IPS-11a (cell line): ENCODE measurements around the gene ARHGAP20.

Source experiments
- H3K4me3 ChIP-seq: one replicate; pipeline ENCODE4 v1.5.1; 2013; ENCODE audit warnings: low read depth, low read length, control low read depth

ARHGAP20 gene

DNA sequence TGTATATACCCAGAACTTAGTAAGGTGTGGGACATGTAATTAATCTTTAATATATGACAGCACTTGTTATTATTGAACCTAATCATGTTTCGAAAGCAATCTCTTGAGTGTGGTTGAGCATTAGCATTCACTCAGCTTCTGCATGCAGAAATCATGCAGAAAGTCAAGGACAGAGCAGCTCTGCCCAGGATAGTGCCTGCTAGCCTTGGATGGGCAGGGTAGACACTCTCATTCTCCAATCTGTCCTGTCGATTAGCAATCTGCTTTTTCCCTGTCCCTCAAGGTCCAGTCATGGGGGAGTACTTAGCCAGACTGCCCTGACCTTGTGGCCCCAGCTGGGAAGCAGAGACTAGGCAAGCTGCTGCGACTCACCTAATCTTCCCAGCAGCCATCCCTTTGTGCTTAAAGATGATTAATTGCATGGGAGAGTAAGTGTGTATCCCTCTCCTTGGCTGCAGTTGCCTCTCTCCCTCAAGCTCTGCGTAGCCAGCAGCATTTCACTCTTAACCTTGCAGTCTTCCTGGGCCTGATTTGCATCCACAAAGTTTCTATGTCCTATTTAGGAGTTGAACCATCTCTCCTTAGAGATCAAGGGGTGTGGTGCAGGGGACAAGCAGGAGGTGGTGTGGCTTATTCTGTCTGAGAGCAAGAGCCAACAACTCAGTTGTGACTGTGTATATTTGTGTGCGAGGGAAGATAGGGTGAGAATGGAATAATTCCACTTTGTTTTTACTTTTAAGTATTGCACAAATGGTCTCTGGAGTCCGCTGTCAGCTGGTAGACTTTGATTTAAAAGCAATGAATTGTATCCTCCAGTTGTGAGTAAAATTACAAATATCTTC, 181.1 kb downstream of the ARHGAP20 start:
- H3K4me3 ChIP-seq: no peak overlapping the region

GRCh38 chr11:110529043-110529442, 183.2 kb downstream of the ARHGAP20 start:
- H3K4me3 ChIP-seq: no peak overlapping the region

DNA sequence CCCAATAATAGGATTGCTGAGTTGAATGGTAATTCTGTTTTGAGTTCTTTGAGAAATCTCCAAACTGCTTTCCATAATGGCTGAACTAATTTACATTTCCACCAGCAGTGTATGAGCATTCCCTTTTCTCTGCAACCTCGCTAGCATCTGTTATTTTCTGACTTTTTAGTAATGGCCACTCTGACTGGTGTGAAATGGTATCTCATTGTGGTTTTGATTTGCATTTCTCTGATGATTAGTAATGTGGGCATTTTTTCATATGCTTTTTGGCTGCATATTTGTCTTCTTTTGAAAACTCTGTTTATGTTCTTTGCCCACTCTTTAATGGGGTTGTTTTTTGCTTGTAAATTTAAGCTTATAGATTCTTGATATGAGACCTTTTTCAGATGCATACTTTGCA, 185.1 kb downstream of the ARHGAP20 start:
- no peak overlapping the region for H3K4me3 ChIP-seq
